Measurements from ENCODE around the gene APCDD1L. TPM values are rescaled to one million over a fixed set of nuclear protein-coding genes. Genes with fewer than 3 reads are reported as not detected.

The APCDD1L gene
- total and polyA plus RNA-seq, 4 donors: 0.04 TPM; not detected in 3

GRCh38 chr20:58447511-58448391 is 67.4 kb downstream of the APCDD1L start (continued):
- TF ChIP-seq ZBTB33 (IDR thresholded peaks at IDR 0.05): no peak
- no peak for TF ChIP-seq HNF4A (conservative IDR thresholded peaks at IDR 0.05)
- TF ChIP-seq NR2F2 (IDR thresholded peaks at IDR 0.05): no peak

DNA sequence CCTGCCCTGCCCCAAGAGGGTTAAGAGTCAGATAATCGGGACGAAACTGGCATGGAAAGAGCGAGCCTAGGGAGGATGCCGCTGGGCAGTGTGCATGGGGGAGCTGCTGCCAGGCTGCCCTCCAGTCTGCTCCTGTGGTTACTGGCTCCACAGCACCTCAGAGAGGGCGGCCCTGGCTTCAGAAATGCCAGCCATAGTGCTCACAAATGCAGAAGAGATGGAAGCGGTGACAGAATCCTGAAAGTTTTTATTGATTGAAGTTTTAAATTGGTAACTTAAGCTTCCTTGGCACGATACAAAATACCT is 68.3 kb downstream of the APCDD1L start:
- H3K9ac ChIP-seq (ENCODE audit: low read depth in 1 of 2, low read length in 2 of 2): no peak overlapping the region
- no peak overlapping the region for H3K4me3 ChIP-seq (ENCODE audit: low read depth in 1 of 3, low read length in 3 of 3)
- H3K36me3 ChIP-seq (ENCODE audit: control insufficient read depth in 4 of 4, insufficient read depth in 3 of 4, low read depth in 1 of 4, low read length in 3 of 4): peaks cover 1 to 28% (median 17%) of the 10 kb centered on the region in 4 donors
- DNase-seq (ENCODE audit: low spot score): no peak
- no peaks in the 10 kb centered on the region for H3K4me1 ChIP-seq (ENCODE audit: control insufficient read depth in 4 of 4, insufficient read depth in 4 of 4, low read length in 3 of 4)
- no peak overlapping the region for H3K27ac ChIP-seq (ENCODE audit: low read depth in 1 of 2, low read length in 2 of 2)
- H3K27me3 ChIP-seq (ENCODE audit: control insufficient read depth in 4 of 4, insufficient read depth in 4 of 4, low read length in 3 of 4): no peaks in the 10 kb centered on the region
- H3K9me3 ChIP-seq (ENCODE audit: control insufficient read depth in 4 of 4, low read length in 3 of 4): no peaks in the 10 kb centered on the region
- TF ChIP-seq FOXA1 (IDR thresholded peaks at IDR 0.05) (no peak), HNF4A (conservative IDR thresholded peaks at IDR 0.05) (no peak), RXRA (IDR thresholded peaks at IDR 0.05) (no peak), TAF1 (conservative IDR thresholded peaks at IDR 0.05) (no peak), ATF3 (IDR thresholded peaks at IDR 0.05) (no peak), YY1 (IDR thresholded peaks at IDR 0.05) (no peak), CTCF (IDR thresholded peaks at IDR 0.05; ENCODE audit: low read depth, low read length, missing input control) (no peak), ZBTB33 (IDR thresholded peaks at IDR 0.05) (no peak), RAD21 (IDR thresholded peaks at IDR 0.05) (no peak), REST (IDR thresholded peaks at IDR 0.05) (no peak), GABPA (IDR thresholded peaks at IDR 0.05 in 1 of 2, conservative IDR thresholded peaks at IDR 0.05 in 1 of 2) (no peak), HNF4G (IDR thresholded peaks at IDR 0.05) (no peak), FOXA2 (IDR thresholded peaks at IDR 0.05) (no peak), SP1 (IDR thresholded peaks at IDR 0.05) (no peak), EGR1 (IDR thresholded peaks at IDR 0.05; ENCODE audit: low read depth in 2 of 2) (no peak), JUND (IDR thresholded peaks at IDR 0.05) (no peak)
- TF ChIP-seq, protein P1, sequence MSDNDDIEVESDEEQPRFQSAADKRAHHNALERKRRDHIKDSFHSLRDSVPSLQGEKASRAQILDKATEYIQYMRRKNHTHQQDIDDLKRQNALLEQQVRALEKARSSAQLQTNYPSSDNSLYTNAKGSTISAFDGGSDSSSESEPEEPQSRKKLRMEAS (IDR thresholded peaks at IDR 0.05): no peak
- WGBS: 88% methylated on average over 7 of the region's 7 CpGs
